ENCODE results near the gene RNU5D-1. TPM values are rescaled to one million over a fixed set of nuclear protein-coding genes. Genes with fewer than 3 reads are reported as not detected.
A peak's percentile ranks its signal among the peaks of the same experiment; 100 is the strongest.

RNU5D-1 gene
- total and polyA plus RNA-seq, 2 donors (not counting 1 experiment from before 2014, with no cell fraction given): not detected

DNA sequence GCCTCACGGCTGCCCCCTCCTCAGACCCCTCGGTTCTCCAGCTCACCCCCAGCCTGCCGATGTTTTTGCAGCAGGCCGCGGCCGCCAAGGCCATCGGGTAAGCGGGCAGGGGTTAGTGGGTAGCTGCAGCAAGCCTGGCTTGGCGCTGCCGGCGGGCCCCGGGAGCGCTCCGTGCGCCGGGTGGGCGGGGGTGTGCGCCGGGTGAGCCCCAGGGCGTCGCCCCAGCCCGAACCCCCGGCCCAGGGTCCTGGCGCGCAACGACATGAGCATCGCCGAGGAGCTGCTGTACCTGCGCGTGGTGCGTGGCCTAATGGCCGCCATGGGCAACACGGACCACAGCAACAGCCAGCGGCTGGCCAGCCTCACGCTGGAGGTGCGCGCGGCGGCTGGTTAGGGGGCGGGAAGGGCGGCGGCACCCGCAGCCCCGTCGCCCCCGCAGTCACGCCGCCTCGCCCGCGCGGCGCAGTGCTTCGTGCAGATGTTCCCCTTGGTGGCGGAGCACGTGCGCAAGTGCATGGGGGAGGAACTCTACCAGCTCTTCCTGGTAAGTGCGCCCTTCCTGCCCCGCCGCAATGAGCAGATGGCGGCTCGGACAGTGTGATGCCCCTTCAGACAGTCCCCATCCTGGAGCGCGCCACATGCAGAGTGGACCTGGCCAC lies 6.5 kb downstream of the RNU5D-1 start:
- H3K9me3 Mint-ChIP-seq (ENCODE audit: insufficient read depth): no peaks in the 10 kb centered on the region
- H3K4me2 ChIP-seq (replicated peaks; ENCODE audit: low read depth, low read length, poor library complexity, severe bottlenecking): peak overlapping the region; percentile 80
- H2AFZ ChIP-seq (ENCODE audit: insufficient read depth, low read depth, low read length, poor library complexity, severe bottlenecking): peak overlapping the region; percentile 64
- ATAC-seq (ENCODE audit: low read depth) (no peak), DNase-seq (peak; percentile 29)
- peaks cover 42 to 48% of the 10 kb centered on the region in 2 donors for H3K4me1 ChIP-seq (ENCODE audit: control insufficient read depth in 2 of 2, insufficient read depth in 2 of 2, low read length in 2 of 2)
- H3K79me2 ChIP-seq (ENCODE audit: control insufficient read depth, insufficient read depth, low read length): no peaks in the 10 kb centered on the region
- H3K9me3 ChIP-seq (ENCODE audit: control extremely low read depth in 1 of 3, control insufficient read depth in 2 of 3, insufficient read depth in 1 of 3, low read length in 2 of 3): peaks cover 0 to 6% (median 0%) of the 10 kb centered on the region in 3 donors
- H3K36me3 ChIP-seq (replicated peaks in 1 of 2; ENCODE audit: control extremely low read depth in 1 of 2, control insufficient read depth in 1 of 2, extremely low read depth in 1 of 2, insufficient read depth in 2 of 2, low read length in 1 of 2): no peaks in the 10 kb centered on the region
- no peak overlapping the region for H3K4me3 ChIP-seq (ENCODE audit: control extremely low read depth in 1 of 5, extremely low read depth in 1 of 5, insufficient read depth in 1 of 5, low read depth in 2 of 5, low read length in 4 of 5)
- H4K20me1 ChIP-seq (ENCODE audit: control insufficient read depth, insufficient read depth, low read length, poor library complexity, severe bottlenecking): no peaks in the 10 kb centered on the region
- H3K27ac ChIP-seq (ENCODE audit: low read length in 2 of 2): peak overlapping the region; percentile 66 to 75
- H3K9ac ChIP-seq (ENCODE audit: low read length): no peak overlapping the region
- TF ChIP-seq CTCF (IDR thresholded peaks at IDR 0.05) (no peak), EZH2 (IDR thresholded peaks at IDR 0.05; ENCODE audit: borderline replicate concordance, insufficient read depth, low read depth, low read length, poor library complexity, severe bottlenecking) (no peak)
- 95% methylated on average over 54 of the region's 64 CpGs for WGBS (ENCODE audit: insufficient coverage)
- CTCF ChIA-PET: no interaction called here
- POLR2A ChIA-PET: interaction anchor here (0.6 kb wide), 1 partner anchor 102 kb away, joined by 3 read pairs; no protein-coding TSS in a partner anchor
- H3K4me3 Mint-ChIP-seq: no peak overlapping the region
- H3K27me3 Mint-ChIP-seq: no peaks in the 10 kb centered on the region
- no peaks in the 10 kb centered on the region for H3K27me3 ChIP-seq (replicated peaks in 1 of 4; ENCODE audit: control extremely low read depth in 1 of 4, control insufficient read depth in 3 of 4, insufficient read depth in 4 of 4, low read length in 3 of 4)
- peak overlapping the region; percentile 86 for H3K27ac Mint-ChIP-seq
- intact Hi-C loops (cut with micrococcal nuclease): loop anchor here (5.0 kb wide), 1 partner anchor 52 kb away; the partner anchor contains the start of genes ARMH1 and TMEM53
- H3K4me1 Mint-ChIP-seq: peaks cover 54% of the 10 kb centered on the region
